GM19025 (cell line): ENCODE results near the gene MSH4.
"Not testable (repeated sequence)": the region's sequence is repeated elsewhere in the genome, so short reads cannot be mapped to it uniquely, and the experiment has no call there.

ENCODE experiments used
- ATAC-seq: cut with Tn5 transposase; IDR thresholded peaks from one replicate; pipeline ENCODE4 v1.9.1; 2021; ENCODE audit warnings: mild to moderate bottlenecking, low read depth, moderate library complexity; ENCODE audit not compliant: unreplicated experiment

MSH4 gene

GRCh38 chr1:75916834-75917233 lies 120.2 kb downstream of the MSH4 start:
- no peak for ATAC-seq

- no peak for ATAC-seq
Observed at GRCh38 chr1:75922698-75923097, 126.0 kb downstream of the MSH4 start.

GRCh38 chr1:75932304-75932703 lies 135.6 kb downstream of the MSH4 start, which contains the start of gene ASB17:
ASB17 (minus strand) TSS chr1:75932404; CDS start chr1:75932291, 113 bp downstream.
- ATAC-seq: no peak

- ATAC-seq: no peak
Observed at GRCh38 chr1:75937034-75937433, 140.4 kb downstream of the MSH4 start.

- not testable (repeated sequence) for ATAC-seq
Observed at GRCh38 chr1:75943037-75943436, 146.4 kb downstream of the MSH4 start.

- no peak for ATAC-seq
Observed at GRCh38 chr1:75950176-75950575, 153.5 kb downstream of the MSH4 start.

GRCh38 chr1:75952016-75952415 lies 155.3 kb downstream of the MSH4 start:
- ATAC-seq: no peak

GRCh38 chr1:75953461-75953860 lies 156.8 kb downstream of the MSH4 start:
- no peak for ATAC-seq

- no peak for ATAC-seq
Observed at GRCh38 chr1:75954586-75954985, 157.9 kb downstream of the MSH4 start.
